Embryonic facial prominence (tissue), 1 donor: ENCODE data around the gene NINJ2.

Experiments used
- DNase-seq: peaks from one replicate; pipeline ENCODE4 v3.0.0-alpha.2; 2016; ENCODE audit errors: extremely low spot score

NINJ2 gene

DNA sequence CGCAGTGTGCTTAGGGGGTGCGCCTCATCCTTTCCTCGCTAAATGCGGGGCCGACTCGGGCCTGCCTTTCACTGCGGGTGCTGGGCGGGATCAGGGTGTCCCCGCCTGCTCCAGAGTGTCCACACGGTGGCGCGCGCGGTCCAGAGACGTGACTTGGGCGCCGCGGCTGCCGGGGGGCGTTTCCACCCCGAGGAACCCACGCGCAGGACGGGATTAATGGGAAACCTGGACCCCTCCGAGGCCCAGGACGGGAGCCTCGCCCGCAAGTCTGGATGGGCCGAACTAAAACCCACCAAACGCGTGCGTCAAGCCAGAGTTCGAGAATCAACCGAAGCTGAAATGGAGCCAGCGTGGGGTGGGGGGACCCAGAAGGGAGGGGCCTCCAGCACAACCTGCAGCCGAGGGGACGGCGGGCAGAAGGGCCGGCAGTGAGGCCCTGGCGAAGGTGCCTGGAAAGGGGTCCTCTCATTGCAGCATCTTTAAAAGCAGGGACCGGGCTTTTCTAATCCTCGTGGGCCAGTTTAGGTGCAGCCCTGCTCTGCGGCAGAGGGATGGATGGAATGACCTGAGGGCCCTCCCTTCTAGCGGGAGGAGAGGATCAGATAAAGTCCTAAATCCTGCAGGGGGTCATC, 93.3 kb downstream of the NINJ2 start:
- no peak for DNase-seq

- no peak for DNase-seq
Measured at GRCh38 chr12:569091-569676, 94.1 kb downstream of the NINJ2 start.

GRCh38 chr12:568486-568885, 94.8 kb downstream of the NINJ2 start:
- DNase-seq: no peak

DNA sequence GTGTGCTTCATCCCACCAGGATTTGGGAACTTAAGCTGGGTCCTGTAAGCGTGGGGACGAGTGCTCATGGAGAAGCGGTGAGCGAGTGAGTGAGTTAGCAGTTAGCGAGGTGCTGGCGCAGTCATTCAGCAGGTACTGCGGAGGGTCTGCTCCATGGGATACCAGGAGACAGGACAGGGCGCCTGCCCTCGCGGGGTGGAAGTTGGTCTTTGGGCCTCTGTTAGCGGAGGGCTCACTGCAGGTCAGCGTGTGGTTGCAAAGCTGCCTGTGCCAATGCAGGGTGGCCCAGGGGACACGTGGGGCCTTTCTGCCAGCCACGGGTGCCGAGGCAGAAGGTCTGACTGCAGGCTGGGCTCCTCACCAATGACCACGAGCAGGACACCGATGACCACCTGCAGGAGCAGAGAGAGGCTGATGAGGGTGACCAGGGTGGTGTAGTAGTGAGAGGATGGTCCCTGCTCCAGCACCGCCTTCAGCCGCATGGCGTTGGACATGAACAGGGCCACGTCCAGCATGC, 97.6 kb downstream of the NINJ2 start:
- no peak for DNase-seq

GRCh38 chr12:565161-565560, 98.1 kb downstream of the NINJ2 start:
- DNase-seq: no peak

- no peak for DNase-seq
Measured at GRCh38 chr12:563787-564298, 99.4 kb downstream of the NINJ2 start.

GRCh38 chr12:563250-563781, 99.9 kb downstream of the NINJ2 start:
- DNase-seq: no peak

- no peak for DNase-seq
Measured at GRCh38 chr12:562634-563033, 100.6 kb downstream of the NINJ2 start.

DNA sequence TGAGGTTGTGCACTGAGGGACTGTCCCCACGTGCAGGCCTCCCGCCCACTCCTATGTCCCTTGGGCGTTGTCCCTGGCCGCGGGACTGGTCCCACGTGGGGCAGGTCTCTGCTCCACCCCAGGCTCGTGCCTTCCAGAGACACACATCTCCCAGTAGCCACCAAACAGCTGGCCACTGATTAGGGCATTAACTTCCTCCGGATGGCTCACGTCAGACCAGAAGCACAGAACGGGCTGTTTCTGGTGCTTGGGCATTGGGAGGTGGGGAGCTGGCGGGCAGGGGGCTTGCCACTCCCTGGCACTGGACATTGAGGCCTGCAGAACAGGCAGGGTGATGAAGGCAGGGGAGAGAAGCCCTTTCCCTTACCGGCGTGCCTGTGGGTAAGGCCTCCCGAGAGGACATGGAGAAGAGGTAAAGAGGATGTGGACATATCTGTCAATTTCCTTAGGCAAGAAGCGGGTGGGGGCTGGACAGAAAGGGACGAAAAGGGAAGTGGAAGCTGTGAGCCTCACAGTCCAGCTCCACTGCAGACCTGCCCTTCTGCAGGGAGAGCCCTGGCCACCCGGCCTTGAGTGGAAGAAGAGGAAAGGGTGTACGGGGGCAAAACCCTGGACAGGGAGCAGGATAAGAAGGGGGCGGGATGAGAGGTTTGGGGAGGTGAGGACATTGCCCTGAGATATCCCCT, 101.2 kb downstream of the NINJ2 start:
- no peak for DNase-seq

DNA sequence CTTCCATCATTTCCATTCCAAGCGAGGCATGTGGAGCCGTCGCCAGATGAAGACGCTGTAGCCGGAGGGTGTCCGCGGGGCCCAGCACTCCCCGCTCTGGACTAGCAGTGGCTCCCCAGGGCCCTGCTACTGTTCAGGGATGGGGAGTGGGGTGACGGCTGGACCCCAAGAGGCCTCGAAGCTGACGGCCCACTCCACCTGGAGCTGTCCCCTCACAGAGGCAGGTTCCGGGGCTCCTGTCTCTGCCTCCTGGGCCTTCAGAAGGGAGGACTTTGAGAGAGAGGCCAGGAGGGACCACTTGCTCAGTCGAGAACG, 101.9 kb downstream of the NINJ2 start:
- no peak for DNase-seq

- no peak for DNase-seq
Measured at GRCh38 chr12:560691-561390, 102.4 kb downstream of the NINJ2 start.

DNA sequence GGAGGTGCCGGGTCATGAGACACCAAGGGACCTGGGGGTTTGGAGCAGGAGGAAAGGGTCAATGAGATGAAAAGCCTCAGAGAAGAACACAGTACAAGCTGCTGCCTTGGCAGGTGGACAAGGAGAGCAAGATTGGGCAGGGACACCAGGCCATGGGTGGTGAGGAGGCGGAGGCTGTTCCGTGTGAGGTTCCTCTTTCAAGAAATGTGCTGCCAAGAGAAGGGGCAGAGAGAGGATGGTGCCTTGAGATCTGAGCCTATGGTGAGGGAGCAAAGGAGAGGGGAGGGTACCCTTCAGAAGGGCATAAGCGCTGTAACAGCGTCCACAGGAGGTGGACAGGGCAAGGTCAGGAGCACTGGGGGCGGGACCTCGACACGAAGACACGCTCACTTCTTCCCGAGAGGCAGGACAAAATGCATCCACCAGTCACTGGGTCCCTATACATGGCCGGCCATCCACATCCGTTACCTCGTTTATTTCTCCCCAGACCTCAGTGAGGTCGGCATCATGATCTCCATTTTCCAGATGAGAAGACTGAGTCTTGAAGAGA, 103.3 kb downstream of the NINJ2 start:
- DNase-seq: no peak

GRCh38 chr12:559208-559905, 103.9 kb downstream of the NINJ2 start:
- no peak for DNase-seq

DNA sequence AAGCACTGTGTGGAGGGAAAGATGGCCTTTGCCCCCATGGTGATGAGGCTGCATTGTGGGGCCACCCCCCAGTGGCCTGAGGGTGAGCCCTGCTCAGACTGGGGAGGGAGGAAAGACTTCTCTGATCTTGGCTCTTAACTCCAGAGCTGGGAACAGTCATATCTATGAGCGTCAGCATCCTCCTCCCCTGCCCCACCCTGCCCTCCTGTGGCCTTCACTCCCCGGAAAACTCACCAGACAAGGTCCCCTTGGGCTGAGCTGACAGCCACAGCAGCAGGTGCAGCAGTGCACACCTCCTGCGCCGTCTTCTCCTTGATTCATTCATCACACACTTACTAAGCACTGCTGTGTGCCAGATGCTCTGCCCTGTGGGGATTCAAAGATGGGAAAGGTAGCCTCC, 104.7 kb downstream of the NINJ2 start:
- DNase-seq: no peak

DNA sequence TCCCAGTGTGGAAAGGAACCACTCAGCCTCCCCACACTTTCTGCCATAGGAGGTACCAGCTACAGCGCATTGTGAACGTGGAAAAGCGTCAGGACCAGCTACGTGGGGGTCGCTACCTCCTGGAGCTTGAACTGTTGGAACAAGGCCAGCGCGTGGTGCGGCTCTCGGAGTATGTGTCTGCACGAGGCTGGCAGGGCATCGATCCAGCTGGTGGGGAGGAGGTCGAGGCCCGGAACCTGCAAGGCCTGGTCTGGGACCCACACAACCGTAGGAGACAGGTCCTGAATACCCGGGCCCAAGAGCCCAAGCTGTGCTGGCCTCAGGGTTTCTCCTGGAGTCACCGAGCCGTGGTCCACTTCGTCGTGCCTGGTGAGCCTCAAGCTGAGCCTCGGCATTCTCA, 106.7 kb downstream of the NINJ2 start:
- DNase-seq: no peak

DNA sequence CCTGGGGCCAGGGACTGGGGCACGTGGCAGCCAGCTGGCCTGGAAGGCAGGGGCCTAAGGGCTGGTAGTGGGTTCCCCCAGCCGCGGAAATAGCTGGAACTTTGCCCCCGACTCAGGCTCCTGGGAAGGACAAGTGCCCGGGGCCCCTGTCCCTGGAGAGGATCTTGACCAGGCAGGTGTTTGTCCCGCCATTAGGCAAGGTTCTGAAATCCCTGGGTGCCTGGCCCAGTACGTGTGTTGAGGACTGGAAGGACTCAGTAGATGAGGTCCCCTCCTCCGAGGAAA, 109.3 kb downstream of the NINJ2 start:
- DNase-seq: no peak

DNA sequence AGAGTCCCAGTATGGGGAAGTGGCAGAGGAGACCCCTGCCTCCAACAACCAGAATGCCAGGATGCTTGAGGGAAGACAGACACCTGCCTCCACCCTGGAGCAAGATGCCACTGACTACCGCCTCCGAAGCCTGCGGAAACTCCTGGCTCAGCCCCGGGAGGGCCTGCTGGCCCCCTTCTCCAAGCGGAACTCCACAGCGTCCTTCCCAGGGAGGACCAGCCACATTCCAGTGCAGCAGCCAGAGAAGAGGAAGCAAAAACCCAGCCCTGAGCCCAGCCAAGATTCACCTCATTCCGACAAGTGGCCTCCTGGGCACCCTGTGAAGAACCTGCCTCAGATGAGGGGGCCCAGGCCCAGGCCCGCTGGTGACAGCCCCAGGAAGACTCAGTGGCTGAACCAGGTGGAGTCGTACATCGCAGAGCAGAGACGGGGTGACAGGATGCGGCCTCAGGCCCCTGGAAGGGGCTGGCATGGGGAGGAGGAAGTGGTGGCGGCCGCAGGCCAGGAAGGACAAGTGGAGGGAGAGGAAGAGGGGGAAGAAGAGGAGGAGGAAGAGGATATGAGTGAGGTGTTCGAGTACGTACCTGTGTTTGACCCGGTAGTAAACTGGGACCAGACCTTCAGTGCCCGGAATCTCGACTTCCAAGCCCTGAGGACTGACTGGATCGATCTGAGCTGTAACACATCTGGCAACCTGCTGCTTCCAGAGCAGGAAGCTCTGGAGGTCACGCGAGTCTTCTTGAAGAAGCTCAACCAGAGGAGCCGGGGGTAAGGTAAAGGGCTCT, 109.8 kb downstream of the NINJ2 start:
- no peak for DNase-seq

DNA sequence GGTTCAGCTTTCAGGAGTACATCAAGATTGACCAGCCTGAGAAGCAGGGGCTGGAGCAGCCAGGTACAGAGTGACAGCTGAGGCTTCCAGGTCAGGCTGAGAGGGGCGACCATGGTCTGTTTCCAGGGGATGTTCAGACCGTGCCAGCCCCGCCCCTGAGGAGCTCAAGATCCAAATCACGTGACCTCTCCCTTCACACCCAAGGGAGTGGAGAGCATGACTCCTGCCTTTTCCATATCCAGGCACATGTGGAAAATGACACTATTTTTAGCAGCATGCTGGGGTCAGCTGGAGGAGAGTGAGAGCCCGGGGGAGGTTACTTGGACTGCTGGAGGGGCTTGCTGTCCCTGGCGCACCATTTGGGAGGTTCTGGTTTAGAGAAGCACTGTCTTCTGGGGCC, 110.8 kb downstream of the NINJ2 start:
- DNase-seq: no peak

DNA sequence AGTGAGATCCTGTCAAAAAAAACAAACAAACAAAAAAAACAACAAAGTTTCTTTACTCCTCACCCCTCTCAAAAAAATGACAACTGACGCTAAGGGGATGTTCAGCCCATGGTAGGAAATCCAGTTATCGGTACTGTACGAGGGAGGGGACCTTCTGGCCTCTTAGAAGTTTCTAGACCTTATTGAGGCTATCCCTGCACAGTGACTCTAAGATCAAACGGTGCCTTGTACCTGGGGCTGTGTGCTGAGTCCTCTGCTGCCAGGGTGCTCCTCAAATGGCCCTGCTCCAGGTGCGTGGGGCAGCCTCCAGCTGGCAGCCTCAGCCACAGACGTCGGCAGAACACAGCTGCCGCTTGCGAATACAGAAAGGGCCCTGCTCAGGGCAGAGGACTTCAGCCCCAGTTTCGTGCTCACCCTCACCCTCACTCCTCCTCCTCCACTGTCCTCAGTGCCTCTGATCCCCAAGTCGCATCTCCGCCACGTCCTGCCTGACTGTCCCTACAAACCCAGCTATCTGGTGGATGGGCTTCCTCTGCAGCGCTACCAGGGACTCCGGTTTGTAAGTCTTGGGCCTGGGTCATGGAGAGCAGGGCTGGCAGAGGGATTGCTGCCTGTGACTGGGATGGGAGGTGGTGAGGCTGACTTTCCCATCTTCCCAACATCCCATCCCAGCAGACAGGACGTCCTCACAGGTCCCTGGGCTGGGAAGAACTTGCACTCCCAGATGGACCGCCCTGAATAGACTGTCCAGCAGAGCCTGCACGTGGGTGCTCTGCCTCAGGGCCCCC, 112.6 kb downstream of the NINJ2 start:
- no peak for DNase-seq

DNA sequence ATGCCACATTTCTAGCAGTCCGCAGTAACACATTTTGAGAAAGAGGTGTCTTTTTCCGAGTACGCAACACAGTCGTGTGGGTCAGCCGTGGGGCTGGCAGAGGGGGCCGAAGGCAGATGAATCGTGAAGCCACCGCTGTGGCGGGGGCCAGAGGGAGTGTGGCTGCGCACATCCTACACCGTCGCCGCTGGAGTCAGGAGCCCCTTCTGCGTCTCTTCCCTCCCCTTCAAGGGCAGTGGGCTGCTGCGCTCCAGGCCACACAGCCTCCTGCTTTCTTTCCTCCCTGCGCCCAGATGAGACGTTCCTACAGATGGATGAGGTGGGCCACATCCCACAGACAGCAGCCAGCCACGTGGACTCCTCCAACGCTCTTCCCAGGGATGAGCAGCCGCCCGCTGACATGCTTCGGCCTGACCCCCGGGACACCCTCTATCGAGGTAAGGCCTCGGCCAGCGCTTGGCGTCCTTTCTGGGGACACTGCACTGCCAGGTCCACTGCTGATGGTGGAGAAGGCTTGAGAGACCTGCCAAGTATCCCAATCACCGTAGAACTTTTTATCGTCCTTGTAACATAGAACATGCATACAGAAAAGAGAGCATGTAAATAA, 113.7 kb downstream of the NINJ2 start:
- DNase-seq: no peak
